ENCODE data around the gene IL1RAP.

The IL1RAP gene

GRCh38 chr3:190541560-190541959, 27.7 kb downstream of the IL1RAP start:
- no peaks in the 10 kb centered on the region for H3K36me3 ChIP-seq (ENCODE audit: insufficient read depth, low read length)
- H3K9ac ChIP-seq (ENCODE audit: low read depth, low read length) = no peak overlapping the region
- H3K9me3 ChIP-seq (ENCODE audit: control insufficient read depth, insufficient read depth, low read length) = no peaks in the 10 kb centered on the region
- H3K4me1 ChIP-seq (ENCODE audit: insufficient read depth, low read length) = peaks cover 8% of the 10 kb centered on the region; the same call in 1 of the 2 replicates

GRCh38 chr3:190542846-190543245, 29.0 kb downstream of the IL1RAP start:
- Histone ChIP-seq H3K36me3 (ENCODE audit: insufficient read depth, low read length) (no peaks in the 10 kb centered on the region), H3K9me3 (ENCODE audit: control insufficient read depth, insufficient read depth, low read length) (no peaks in the 10 kb centered on the region), H3K9ac (ENCODE audit: low read depth, low read length) (no peak overlapping the region), H3K4me1 (ENCODE audit: insufficient read depth, low read length) (peaks cover 14% of the 10 kb centered on the region; the same call in 1 of the 2 replicates)

GRCh38 chr3:190543671-190544070, 29.8 kb downstream of the IL1RAP start:
- H3K36me3 ChIP-seq (ENCODE audit: insufficient read depth, low read length) = no peaks in the 10 kb centered on the region
- H3K4me1 ChIP-seq (ENCODE audit: insufficient read depth, low read length) = peaks cover 10% of the 10 kb centered on the region; the same call in 1 of the 2 replicates
- H3K9ac ChIP-seq (ENCODE audit: low read depth, low read length) = no peak overlapping the region
- no peaks in the 10 kb centered on the region for H3K9me3 ChIP-seq (ENCODE audit: control insufficient read depth, insufficient read depth, low read length)

GRCh38 chr3:190545191-190545590, 31.3 kb downstream of the IL1RAP start:
- Histone ChIP-seq H3K9me3 (ENCODE audit: control insufficient read depth, insufficient read depth, low read length) (no peaks in the 10 kb centered on the region), H3K4me1 (ENCODE audit: insufficient read depth, low read length) (peaks cover 10% of the 10 kb centered on the region; the same call in 1 of the 2 replicates), H3K36me3 (ENCODE audit: insufficient read depth, low read length) (no peaks in the 10 kb centered on the region), H3K9ac (ENCODE audit: low read depth, low read length) (no peak overlapping the region)

- no peak overlapping the region for H3K9ac ChIP-seq (ENCODE audit: low read depth, low read length)
- no peaks in the 10 kb centered on the region; the same call in 1 of the 2 replicates for H3K9me3 ChIP-seq (ENCODE audit: control insufficient read depth, insufficient read depth, low read length)
- H3K4me1 ChIP-seq (ENCODE audit: insufficient read depth, low read length) = peaks cover 6% of the 10 kb centered on the region; the same call in 1 of the 2 replicates
- H3K36me3 ChIP-seq (ENCODE audit: insufficient read depth, low read length) = no peaks in the 10 kb centered on the region
Measured at GRCh38 chr3:190546881-190547510, 33.1 kb downstream of the IL1RAP start.

DNA sequence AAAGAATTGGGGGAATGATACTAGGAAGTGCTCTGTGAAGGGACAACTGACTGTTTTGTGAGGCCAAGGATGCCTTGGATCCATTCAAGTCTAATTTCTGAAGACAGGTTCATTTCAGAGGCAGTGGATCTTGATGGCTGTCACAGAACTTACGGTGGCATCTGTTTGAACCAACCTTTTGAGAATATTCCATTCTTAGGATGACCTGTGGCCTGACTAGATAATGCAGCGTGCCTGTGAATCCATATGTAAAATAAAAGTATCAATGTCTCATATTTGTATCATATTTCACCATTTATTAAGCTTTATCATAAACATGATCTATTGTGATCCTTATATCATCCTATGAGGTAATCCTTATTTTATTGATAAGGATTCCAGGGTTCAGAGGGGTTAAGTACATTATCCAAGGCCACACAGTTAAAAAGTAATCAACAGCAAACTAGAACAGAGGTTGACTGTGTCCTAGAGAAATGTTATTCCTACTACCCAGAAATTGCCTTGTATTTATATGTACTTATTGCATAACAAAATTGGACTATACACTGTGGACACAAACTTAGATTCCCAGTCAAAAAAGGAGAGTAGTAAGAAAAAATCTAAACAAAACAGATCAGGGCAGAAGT, 34.3 kb downstream of the IL1RAP start:
- no peaks in the 10 kb centered on the region for H3K36me3 ChIP-seq (ENCODE audit: insufficient read depth, low read length)
- H3K4me1 ChIP-seq (ENCODE audit: insufficient read depth, low read length) = peaks cover 6% of the 10 kb centered on the region; the same call in 1 of the 2 replicates
- no peak overlapping the region for H3K9ac ChIP-seq (ENCODE audit: low read depth, low read length)
- H3K9me3 ChIP-seq (ENCODE audit: control insufficient read depth, insufficient read depth, low read length) = no peaks in the 10 kb centered on the region; the same call in 1 of the 2 replicates

DNA sequence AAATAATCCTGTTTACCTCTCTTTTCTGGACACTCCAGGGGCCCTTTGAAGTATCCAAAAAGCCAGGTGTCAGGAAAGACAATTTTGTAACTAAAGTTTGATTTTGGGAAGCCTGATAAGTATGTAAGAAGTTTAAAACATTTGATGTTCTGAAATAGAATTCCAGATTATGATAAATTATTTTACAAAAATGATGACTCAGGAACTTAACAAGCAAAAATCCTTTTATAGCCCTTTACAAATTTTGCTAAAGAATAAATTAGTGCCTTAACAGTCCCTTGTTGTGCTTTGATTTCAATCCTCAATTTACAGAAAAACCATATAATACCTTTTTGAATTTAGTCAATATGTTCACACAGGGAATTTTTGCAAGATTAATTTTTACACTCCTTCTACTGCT, 38.1 kb downstream of the IL1RAP start:
- H3K36me3 ChIP-seq (ENCODE audit: insufficient read depth, low read length) = no peaks in the 10 kb centered on the region
- no peak overlapping the region for H3K9ac ChIP-seq (ENCODE audit: low read depth, low read length)
- peaks cover 15% of the 10 kb centered on the region for H3K4me1 ChIP-seq (ENCODE audit: insufficient read depth, low read length)
- H3K9me3 ChIP-seq (ENCODE audit: control insufficient read depth, insufficient read depth, low read length) = no peaks in the 10 kb centered on the region; the same call in 1 of the 2 replicates

DNA sequence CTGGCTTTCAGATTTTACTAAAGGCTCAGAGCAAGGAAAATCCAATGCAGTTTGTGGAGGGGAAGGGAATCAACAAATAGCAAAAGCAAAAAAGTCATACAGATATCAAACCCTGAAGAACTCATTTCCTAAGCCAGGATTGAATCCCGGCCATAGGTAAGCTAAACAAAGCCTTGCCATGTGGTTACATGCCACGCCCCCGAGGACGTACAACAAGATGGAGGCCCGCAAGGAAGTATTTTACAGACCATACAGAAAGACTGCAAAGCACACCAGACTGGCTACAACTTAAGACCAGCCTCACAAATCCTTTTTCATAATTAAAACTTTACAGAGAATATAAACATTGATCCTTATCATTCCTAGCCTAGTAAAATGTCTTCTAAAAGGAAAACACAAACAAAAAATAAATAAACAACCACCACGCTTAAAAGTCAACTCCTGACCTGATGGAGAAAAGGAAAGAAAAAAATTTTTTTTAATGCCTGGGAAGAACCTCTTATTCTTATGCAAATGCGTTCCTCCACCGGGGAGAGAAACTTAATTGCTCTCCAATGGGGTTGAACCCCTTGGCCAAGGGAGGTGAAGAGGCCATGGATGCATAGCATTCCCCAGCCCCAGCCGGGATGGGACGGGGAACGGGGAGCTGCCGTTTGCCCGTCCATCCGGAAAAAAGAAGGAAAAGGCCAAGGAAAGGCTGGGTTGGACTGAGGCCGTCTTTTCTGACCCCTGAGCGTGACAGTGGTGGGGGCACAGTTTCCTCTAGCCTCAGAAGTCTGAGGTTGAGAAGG, 39.3 kb downstream of the IL1RAP start:
- no peaks in the 10 kb centered on the region for H3K36me3 ChIP-seq (ENCODE audit: insufficient read depth, low read length)
- H3K9ac ChIP-seq (ENCODE audit: low read depth, low read length) = peak overlapping the region; percentile 93

GRCh38 chr3:190554197-190554596, 40.3 kb downstream of the IL1RAP start:
- no peaks in the 10 kb centered on the region for H3K36me3 ChIP-seq (ENCODE audit: insufficient read depth, low read length)
- H3K9me3 ChIP-seq (ENCODE audit: control insufficient read depth, insufficient read depth, low read length) = no peaks in the 10 kb centered on the region; the same call in 1 of the 2 replicates
- H3K4me1 ChIP-seq (ENCODE audit: insufficient read depth, low read length) = peaks cover 12% of the 10 kb centered on the region
- H3K9ac ChIP-seq (ENCODE audit: low read depth, low read length) = peak overlapping the region; percentile 93

More for the DNA sequence above, 39.3 kb downstream of the IL1RAP start:
- Histone ChIP-seq H3K4me1 (ENCODE audit: insufficient read depth, low read length) (peaks cover 12% of the 10 kb centered on the region), H3K9me3 (ENCODE audit: control insufficient read depth, insufficient read depth, low read length) (no peaks in the 10 kb centered on the region; the same call in 1 of the 2 replicates)

DNA sequence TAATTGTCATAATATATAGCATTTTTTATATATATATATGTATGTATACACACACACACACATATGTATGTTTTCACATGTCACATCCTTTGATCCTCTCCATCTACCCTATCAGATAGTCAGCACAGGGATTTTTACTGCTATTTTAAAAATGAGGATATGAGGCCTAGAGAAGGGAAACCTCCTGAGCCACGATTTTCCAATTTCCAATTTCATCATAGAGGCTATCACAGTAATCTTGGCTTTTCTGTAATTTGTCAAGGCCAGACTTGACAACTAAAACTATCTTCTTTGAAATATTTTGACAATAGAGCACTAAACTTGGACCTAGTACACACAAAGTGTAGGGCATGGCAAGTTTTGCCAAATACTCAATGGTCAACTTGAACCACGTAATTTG, 42.5 kb downstream of the IL1RAP start:
- no peaks in the 10 kb centered on the region for H3K36me3 ChIP-seq (ENCODE audit: insufficient read depth, low read length)
- H3K9me3 ChIP-seq (ENCODE audit: control insufficient read depth, insufficient read depth, low read length) = no peaks in the 10 kb centered on the region; the same call in 1 of the 2 replicates
- H3K9ac ChIP-seq (ENCODE audit: low read depth, low read length) = no peak overlapping the region
- peaks cover 12% of the 10 kb centered on the region for H3K4me1 ChIP-seq (ENCODE audit: insufficient read depth, low read length)

- Histone ChIP-seq H3K9me3 (ENCODE audit: control insufficient read depth, insufficient read depth, low read length) (no peaks in the 10 kb centered on the region), H3K9ac (ENCODE audit: low read depth, low read length) (no peak overlapping the region), H3K4me1 (ENCODE audit: insufficient read depth, low read length) (peaks cover 12% of the 10 kb centered on the region), H3K36me3 (ENCODE audit: insufficient read depth, low read length) (no peaks in the 10 kb centered on the region)
Measured at GRCh38 chr3:190557296-190557695, 43.4 kb downstream of the IL1RAP start.

- Histone ChIP-seq H3K4me1 (ENCODE audit: insufficient read depth, low read length) (peaks cover 12% of the 10 kb centered on the region), H3K9ac (ENCODE audit: low read depth, low read length) (no peak overlapping the region), H3K9me3 (ENCODE audit: control insufficient read depth, insufficient read depth, low read length) (no peaks in the 10 kb centered on the region), H3K36me3 (ENCODE audit: insufficient read depth, low read length) (no peaks in the 10 kb centered on the region)
Measured at GRCh38 chr3:190558316-190558715, 44.4 kb downstream of the IL1RAP start.

GRCh38 chr3:190558796-190559195, 44.9 kb downstream of the IL1RAP start:
- Histone ChIP-seq H3K9ac (ENCODE audit: low read depth, low read length) (no peak overlapping the region), H3K4me1 (ENCODE audit: insufficient read depth, low read length) (peaks cover 12% of the 10 kb centered on the region), H3K36me3 (ENCODE audit: insufficient read depth, low read length) (no peaks in the 10 kb centered on the region), H3K9me3 (ENCODE audit: control insufficient read depth, insufficient read depth, low read length) (no peaks in the 10 kb centered on the region)

DNA sequence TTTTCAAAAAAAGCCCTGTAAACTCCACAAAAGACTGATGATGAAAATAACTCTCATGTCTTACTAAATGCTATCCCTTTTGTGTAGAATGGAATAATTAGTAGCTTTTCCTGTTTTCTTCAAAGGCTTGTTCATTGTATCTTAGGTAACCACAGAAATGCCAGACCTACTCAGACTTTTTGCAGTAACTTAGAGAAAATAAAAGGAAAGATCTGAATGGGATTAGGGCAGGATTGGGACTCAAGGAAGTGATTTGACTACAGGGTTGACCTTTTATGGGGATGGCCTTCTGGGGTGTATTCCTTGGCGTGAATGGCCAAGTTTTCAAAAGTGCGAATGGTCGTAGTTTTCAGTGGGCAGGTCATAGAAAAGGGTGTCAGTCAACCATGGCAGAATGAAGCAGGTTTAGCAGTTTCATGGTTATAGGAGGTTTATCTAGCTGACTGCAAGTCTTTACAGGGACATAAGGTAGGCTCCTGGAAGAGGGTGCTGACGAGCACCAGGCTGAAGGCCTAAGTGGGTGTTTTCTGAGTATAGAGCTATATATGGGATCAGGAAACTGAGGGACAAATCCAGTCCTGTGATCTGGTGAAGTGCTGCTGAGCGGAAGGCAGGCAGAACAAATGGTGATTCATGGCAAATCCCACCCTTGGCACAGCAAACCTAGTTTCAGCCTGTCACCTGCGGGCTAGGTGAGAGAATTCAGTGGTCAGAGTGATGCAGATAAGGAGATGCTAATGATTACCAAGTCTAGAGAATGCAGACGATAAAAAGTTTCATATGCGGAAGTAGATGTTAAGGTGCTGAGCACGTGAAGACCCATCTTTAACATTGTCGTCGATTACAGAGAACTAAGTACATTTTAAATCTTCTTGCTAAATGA, 46.4 kb downstream of the IL1RAP start:
- H3K9ac ChIP-seq (ENCODE audit: low read depth, low read length) = no peak overlapping the region
- H3K9me3 ChIP-seq (ENCODE audit: control insufficient read depth, insufficient read depth, low read length) = no peaks in the 10 kb centered on the region
- peaks cover 2% of the 10 kb centered on the region; the same call in 1 of the 2 replicates for H3K4me1 ChIP-seq (ENCODE audit: insufficient read depth, low read length)
- H3K36me3 ChIP-seq (ENCODE audit: insufficient read depth, low read length) = no peaks in the 10 kb centered on the region
